ENCODE measurements around the gene RNF11.
A peak's percentile ranks its signal among the peaks of the same experiment; 100 is the strongest.

Gene RNF11

DNA sequence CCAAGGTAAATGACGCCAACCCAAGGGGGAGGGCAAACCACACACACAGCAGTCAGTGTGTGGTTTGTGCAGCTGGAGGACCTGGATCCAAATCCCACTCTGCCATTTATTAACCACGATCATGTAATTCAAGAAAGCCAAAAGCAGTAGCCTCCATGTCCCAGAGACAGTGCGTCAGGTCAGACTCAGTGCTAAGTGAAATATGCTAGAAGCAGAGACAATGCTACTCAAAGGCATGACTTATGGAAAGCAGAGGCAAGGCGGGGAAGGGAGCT lies 80.7 kb downstream of the RNF11 start:
- H3K27me3 Mint-ChIP-seq (ENCODE audit: low read depth): peaks cover 14% of the 10 kb centered on the region
- TF ChIP-seq, protein P1, sequence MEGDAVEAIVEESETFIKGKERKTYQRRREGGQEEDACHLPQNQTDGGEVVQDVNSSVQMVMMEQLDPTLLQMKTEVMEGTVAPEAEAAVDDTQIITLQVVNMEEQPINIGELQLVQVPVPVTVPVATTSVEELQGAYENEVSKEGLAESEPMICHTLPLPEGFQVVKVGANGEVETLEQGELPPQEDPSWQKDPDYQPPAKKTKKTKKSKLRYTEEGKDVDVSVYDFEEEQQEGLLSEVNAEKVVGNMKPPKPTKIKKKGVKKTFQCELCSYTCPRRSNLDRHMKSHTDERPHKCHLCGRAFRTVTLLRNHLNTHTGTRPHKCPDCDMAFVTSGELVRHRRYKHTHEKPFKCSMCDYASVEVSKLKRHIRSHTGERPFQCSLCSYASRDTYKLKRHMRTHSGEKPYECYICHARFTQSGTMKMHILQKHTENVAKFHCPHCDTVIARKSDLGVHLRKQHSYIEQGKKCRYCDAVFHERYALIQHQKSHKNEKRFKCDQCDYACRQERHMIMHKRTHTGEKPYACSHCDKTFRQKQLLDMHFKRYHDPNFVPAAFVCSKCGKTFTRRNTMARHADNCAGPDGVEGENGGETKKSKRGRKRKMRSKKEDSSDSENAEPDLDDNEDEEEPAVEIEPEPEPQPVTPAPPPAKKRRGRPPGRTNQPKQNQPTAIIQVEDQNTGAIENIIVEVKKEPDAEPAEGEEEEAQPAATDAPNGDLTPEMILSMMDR (IDR thresholded peaks at IDR 0.05; ENCODE audit: unreplicated experiment in 3 of 3): no peak
- peaks cover 27% of the 10 kb centered on the region for H3K4me1 Mint-ChIP-seq
- no peaks in the 10 kb centered on the region for H3K36me3 Mint-ChIP-seq (ENCODE audit: low read depth)
- no peaks in the 10 kb centered on the region for H3K9me3 Mint-ChIP-seq
- peak overlapping the region; percentile 82 to 96 (median 94) for H3K27ac Mint-ChIP-seq
- H3K4me3 Mint-ChIP-seq: peak overlapping the region in 2 of 3 experiments; percentile 5 to 11

DNA sequence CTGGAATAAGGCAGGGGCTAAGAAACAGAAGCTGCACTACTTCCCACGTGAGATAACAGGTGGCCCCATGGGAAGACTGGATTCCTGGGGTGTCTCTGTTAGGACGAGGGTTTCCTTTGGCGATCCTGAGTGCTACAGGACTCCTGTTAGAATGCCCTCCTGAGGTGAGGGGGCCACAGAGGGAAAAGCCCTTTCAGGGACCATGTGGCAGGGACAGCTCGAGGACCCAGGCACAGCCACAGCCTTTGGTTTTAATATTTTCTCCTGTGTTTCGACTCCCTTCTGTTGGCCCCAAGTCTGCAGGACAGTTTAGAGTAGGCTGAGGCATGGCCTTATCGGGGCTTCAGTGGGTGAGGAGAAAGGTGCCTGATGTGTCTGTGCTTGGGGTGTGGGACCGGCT lies 81.7 kb downstream of the RNF11 start:
- H3K27ac Mint-ChIP-seq: peak overlapping the region in 2 of 3 experiments; percentile 60 to 76
- no peaks in the 10 kb centered on the region for H3K36me3 Mint-ChIP-seq (ENCODE audit: low read depth)
- H3K4me1 Mint-ChIP-seq: peaks cover 27% of the 10 kb centered on the region
- TF ChIP-seq, protein P1 (IDR thresholded peaks at IDR 0.05; ENCODE audit: unreplicated experiment in 3 of 3): no peak
- peaks cover 14% of the 10 kb centered on the region for H3K27me3 Mint-ChIP-seq (ENCODE audit: low read depth)
- H3K4me3 Mint-ChIP-seq: no peak overlapping the region
- H3K9me3 Mint-ChIP-seq: no peaks in the 10 kb centered on the region

DNA sequence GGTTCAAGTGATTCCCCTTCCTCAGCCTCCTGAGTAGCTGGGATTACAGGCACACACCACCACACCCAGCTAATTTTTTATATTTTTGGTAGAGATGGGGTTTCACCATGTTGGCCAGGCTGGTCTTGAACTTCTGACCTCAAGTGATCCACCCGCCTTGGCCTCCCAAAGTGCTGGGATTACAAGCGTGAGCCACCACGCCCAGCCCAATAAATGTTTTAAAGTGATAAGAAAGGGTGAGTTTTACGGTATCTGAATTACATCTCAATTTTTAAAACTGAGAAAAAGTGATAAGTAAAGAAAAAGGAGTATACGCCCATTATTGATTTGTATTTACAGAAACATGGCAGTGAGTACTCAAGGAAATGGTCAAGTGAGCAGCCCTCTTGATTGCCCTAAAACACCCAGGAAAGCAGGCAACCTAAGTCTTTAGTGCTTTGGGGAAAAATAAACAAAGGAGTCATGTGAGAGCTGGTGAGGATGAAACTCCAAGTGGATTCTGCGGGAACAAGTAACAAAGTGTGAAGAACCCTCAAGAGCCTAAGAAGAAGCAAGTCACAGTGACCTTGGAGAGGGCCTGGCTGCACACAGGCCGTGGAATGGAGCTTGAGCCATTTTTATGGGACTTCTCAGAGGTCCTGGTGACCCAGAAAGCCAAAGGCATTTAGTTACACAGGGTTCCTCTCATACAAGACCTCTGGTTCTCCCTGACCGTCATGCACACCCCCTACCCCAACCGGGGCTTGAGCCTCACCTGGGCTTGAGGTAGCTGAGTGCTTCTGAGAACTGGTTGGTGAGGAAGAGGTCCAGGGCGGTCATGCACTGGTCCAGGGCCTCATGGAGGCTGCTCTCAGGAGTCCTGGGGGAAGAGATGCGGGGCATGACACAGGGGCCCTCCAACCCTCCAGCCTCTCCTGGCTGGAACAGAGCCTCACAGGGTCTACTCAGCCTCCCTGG lies 85.2 kb downstream of the RNF11 start:
- H3K4me3 Mint-ChIP-seq: no peak overlapping the region

DNA sequence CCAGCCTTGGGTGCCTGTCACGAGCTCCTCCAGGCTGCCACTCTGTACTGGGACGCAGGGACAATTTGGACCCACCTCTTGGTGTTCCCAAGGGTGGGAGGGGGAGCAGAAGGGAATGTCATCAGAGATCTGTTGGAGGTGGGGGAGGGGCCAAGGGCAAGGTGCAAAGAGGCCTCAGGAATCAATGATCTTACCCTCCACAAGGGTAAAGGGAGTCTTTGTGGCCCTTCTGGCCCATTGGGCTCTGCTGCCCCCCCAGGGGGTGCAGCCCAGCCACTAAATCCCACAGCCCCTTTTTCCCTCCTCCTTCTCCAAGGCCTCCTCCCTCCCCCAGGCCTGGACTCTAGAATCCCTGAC lies 85.8 kb downstream of the RNF11 start:
- Mint-ChIP-seq H3K4me1 (peaks cover 7% of the 10 kb centered on the region), H3K4me3 (no peak overlapping the region), H3K36me3 (ENCODE audit: low read depth) (no peaks in the 10 kb centered on the region), H3K9me3 (no peaks in the 10 kb centered on the region), H3K27ac (no peak overlapping the region), H3K27me3 (ENCODE audit: low read depth) (peaks cover 12% of the 10 kb centered on the region)
- TF ChIP-seq, protein P1 (IDR thresholded peaks at IDR 0.05; ENCODE audit: unreplicated experiment in 3 of 3): no peak

More for the DNA sequence above, 85.2 kb downstream of the RNF11 start:
- Mint-ChIP-seq H3K27ac (no peak overlapping the region), H3K4me1 (peaks cover 13% of the 10 kb centered on the region), H3K27me3 (ENCODE audit: low read depth) (peaks cover 10% of the 10 kb centered on the region), H3K9me3 (no peaks in the 10 kb centered on the region), H3K36me3 (ENCODE audit: low read depth) (no peaks in the 10 kb centered on the region)
- TF ChIP-seq, protein P1 (IDR thresholded peaks at IDR 0.05; ENCODE audit: unreplicated experiment in 3 of 3): no peak

DNA sequence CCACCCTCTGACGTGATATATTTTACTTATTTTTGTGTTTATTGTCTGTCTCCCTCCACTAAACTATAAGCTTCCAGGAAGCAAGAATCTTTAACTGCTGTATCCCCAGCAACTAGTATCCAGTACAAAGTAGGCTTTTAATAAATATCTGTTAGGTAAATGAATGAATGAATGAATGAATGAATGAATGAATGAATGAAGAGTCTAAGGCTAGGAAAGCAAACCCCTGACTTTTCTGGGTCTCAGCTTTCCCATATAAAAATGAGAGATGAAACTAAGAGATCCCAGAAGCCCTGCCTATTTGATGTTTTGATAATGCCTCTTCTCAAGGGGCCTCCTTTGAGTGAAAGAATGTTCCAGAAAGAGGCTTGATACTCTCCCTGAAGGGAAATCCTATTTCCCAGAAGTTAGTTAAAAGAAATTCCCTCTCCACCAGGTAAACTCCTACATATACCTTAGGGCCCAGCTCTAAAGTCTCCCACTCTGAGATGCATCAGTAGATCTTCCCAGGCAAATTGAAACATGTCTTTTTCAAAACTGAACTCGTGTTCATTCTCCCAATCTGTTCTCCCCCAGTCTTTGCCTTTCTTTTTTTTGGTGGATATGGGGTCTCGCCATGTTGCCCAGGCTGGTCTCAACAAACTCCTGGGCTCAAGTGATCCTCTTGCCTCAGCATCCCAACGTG lies 86.5 kb downstream of the RNF11 start:
- H3K27me3 Mint-ChIP-seq (ENCODE audit: low read depth): peaks cover 12% of the 10 kb centered on the region
- H3K4me1 Mint-ChIP-seq: peaks cover 5% of the 10 kb centered on the region
- no peak overlapping the region for H3K4me3 Mint-ChIP-seq
- no peaks in the 10 kb centered on the region for H3K9me3 Mint-ChIP-seq
- TF ChIP-seq, protein P1 (IDR thresholded peaks at IDR 0.05; ENCODE audit: unreplicated experiment in 3 of 3): no peak
- H3K36me3 Mint-ChIP-seq (ENCODE audit: low read depth): no peaks in the 10 kb centered on the region
- H3K27ac Mint-ChIP-seq: no peak overlapping the region
